ENCODE results near the gene CHRM1.
A peak's percentile ranks its signal among the peaks of the same experiment; 100 is the strongest.

CHRM1 gene

DNA sequence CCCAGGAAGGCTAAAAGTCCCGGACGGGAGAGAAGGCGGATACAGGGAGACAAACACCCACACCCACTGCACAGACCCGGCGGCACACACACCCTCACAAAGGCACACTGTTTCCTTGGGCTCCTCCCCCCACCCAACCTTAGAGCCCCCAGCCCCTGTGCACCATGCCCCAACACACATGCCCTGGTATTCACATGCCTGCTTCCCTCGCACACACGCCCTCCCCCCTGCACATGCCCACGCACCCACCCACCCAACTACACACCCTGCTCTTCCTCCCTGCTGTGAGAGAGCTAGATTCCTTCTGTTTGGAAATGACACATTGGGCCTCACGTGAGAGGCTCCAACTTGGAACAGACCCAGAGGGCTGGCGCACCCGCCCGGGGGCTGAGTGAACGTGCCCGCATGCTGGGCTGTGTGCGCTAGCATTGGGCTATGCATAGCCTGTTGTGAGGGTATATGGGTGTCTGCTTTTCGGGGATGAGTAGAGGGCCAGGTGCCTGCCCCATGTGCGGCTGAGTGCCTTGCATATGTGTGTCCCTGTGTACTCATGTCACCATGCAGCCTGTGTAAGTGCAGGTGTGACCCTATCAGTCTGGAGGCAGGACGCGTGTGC lies 518 bp upstream of the CHRM1 start:
- Mint-ChIP-seq H3K36me3 (ENCODE audit: low read depth) (no peaks in the 10 kb centered on the region), H3K9me3 (no peaks in the 10 kb centered on the region), H3K4me3 (no peak overlapping the region), H3K27me3 (ENCODE audit: low read depth) (peaks cover 62% of the 10 kb centered on the region), H3K4me1 (ENCODE audit: low read depth) (peaks cover 7% of the 10 kb centered on the region), H3K27ac (no peak overlapping the region)
- no peak for DNase-seq (ENCODE audit: low spot score)

GRCh38 chr11:62919898-62920640 lies 1.1 kb downstream of the CHRM1 start:
- Mint-ChIP-seq H3K4me3 (no peak overlapping the region), H3K27ac (no peak overlapping the region), H3K9me3 (no peaks in the 10 kb centered on the region), H3K4me1 (ENCODE audit: low read depth) (peaks cover 2% of the 10 kb centered on the region), H3K27me3 (ENCODE audit: low read depth) (peaks cover 46% of the 10 kb centered on the region), H3K36me3 (ENCODE audit: low read depth) (no peaks in the 10 kb centered on the region)
- no peak for DNase-seq (ENCODE audit: low spot score)

DNA sequence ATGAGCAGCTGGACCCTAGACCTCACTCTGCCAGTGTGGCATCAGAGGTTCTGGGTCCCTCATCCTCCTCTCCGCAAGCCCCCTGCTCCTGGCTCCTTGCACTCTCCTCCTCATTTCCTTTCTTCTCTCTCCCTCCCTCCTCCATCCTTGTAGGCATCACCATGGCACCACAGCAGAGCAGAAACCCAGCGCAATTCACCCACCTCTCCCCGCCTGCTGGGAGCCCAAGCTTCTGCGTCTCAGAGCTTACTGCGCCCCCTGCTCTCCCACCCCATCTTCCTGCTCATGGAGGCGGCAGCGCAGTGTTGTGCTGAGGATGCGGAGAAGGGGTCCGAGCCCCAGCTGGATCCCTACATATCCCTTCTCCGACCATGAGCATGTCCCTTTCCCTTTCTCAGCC lies 1.7 kb downstream of the CHRM1 start:
- H3K9me3 Mint-ChIP-seq, result no peaks in the 10 kb centered on the region
- no peak overlapping the region for H3K27ac Mint-ChIP-seq
- DNase-seq (ENCODE audit: low spot score), result no peak
- peaks cover 44% of the 10 kb centered on the region for H3K27me3 Mint-ChIP-seq (ENCODE audit: low read depth)
- H3K36me3 Mint-ChIP-seq (ENCODE audit: low read depth), result no peaks in the 10 kb centered on the region
- peaks cover 2% of the 10 kb centered on the region for H3K4me1 Mint-ChIP-seq (ENCODE audit: low read depth)
- H3K4me3 Mint-ChIP-seq, result no peak overlapping the region

DNA sequence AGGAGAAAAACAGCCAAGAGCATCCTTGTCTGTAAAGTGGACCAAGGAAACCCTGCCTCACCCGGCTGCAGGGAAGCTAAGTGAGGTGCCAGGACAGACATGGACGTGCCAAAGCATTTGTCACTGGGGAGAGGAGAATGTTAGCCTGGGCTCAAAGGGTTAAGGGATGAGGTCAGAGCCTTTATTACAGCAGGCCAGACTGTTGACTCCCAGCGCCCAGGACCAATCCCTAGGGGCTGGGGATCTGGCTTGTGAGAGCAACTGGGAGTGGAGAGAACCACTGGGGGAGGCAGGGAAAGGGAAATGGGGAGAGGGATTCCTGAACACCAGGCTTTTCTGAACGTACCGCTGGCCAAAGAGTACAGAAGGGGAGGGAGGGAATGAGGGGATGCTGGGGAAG lies 2.6 kb downstream of the CHRM1 start:
- Mint-ChIP-seq H3K27ac (no peak overlapping the region), H3K36me3 (ENCODE audit: low read depth) (no peaks in the 10 kb centered on the region), H3K4me3 (no peak overlapping the region), H3K4me1 (ENCODE audit: low read depth) (peaks cover 2% of the 10 kb centered on the region), H3K27me3 (ENCODE audit: low read depth) (peaks cover 36% of the 10 kb centered on the region), H3K9me3 (no peaks in the 10 kb centered on the region)
- DNase-seq (ENCODE audit: low spot score), result no peak

DNA sequence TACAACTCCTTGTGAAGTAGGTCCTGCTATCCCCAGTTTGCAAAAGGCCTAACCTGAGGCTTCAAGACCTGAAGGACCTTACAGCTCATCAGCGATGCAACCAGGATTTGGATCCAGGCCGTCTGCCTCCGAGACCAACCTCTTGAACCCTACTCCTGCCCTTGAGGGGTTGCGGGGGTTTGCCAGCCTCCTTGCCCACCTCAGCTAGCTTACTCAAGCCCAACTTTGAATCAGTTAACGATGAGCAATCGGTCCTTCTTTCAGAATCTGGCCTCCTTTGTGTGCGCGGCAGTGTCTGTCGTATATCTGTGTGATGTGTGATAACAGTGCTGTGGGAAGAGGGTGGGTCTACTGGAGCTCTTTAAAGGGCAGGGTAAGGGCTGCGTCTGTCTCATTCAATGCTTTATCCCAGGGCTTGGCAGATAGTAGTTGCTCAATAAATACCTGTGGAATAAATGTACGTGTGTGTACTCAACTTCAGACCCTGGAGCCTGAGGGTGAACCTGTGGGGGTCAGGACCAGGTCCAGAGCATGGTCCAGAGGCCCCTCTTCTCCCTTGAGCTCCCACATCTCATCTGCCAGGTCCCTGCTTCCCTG lies 3.2 kb downstream of the CHRM1 start:
- H3K4me1 Mint-ChIP-seq (ENCODE audit: low read depth), result peaks cover 2% of the 10 kb centered on the region
- no peaks in the 10 kb centered on the region for H3K36me3 Mint-ChIP-seq (ENCODE audit: low read depth)
- no peak overlapping the region for H3K27ac Mint-ChIP-seq

GRCh38 chr11:62914416-62914815 lies 6.7 kb downstream of the CHRM1 start:
- Mint-ChIP-seq H3K4me3 (no peak overlapping the region), H3K9me3 (no peaks in the 10 kb centered on the region), H3K4me1 (ENCODE audit: low read depth) (peaks cover 6% of the 10 kb centered on the region), H3K27me3 (ENCODE audit: low read depth) (peaks cover 15% of the 10 kb centered on the region), H3K27ac (no peak overlapping the region), H3K36me3 (ENCODE audit: low read depth) (no peaks in the 10 kb centered on the region)
- no peak for DNase-seq (ENCODE audit: low spot score)

More for the DNA sequence above, 3.2 kb downstream of the CHRM1 start:
- no peak for DNase-seq (ENCODE audit: low spot score)
- Mint-ChIP-seq H3K4me3 (no peak overlapping the region), H3K9me3 (no peaks in the 10 kb centered on the region), H3K27me3 (ENCODE audit: low read depth) (peaks cover 31% of the 10 kb centered on the region)

DNA sequence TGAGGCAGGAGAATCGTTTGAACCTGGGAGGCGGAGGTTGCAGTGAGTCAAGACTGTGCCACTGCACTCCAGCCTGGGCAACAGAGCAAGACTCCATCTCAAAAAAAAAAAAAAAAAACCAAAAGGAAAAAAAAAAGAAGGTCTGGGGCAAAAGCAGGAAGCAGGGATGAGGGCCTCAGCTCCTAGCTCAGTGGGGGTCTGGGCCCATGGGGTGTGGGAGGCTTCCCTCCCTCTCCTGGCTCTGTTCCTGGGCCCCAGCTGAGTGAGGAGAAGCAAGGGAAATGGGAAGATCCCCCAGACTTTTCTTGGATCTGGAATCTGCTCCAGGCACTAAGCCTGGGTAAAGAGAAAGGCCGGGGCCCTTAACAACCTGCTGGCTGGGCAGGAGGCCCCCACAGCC lies 8.9 kb downstream of the CHRM1 start:
- H3K4me1 Mint-ChIP-seq (ENCODE audit: low read depth), result peaks cover 6% of the 10 kb centered on the region
- no peaks in the 10 kb centered on the region for H3K9me3 Mint-ChIP-seq
- H3K4me3 Mint-ChIP-seq, result no peak overlapping the region
- H3K27me3 Mint-ChIP-seq (ENCODE audit: low read depth), result peaks cover 17% of the 10 kb centered on the region
- no peak overlapping the region for H3K27ac Mint-ChIP-seq
- no peak for DNase-seq (ENCODE audit: low spot score)
- H3K36me3 Mint-ChIP-seq (ENCODE audit: low read depth), result no peaks in the 10 kb centered on the region

DNA sequence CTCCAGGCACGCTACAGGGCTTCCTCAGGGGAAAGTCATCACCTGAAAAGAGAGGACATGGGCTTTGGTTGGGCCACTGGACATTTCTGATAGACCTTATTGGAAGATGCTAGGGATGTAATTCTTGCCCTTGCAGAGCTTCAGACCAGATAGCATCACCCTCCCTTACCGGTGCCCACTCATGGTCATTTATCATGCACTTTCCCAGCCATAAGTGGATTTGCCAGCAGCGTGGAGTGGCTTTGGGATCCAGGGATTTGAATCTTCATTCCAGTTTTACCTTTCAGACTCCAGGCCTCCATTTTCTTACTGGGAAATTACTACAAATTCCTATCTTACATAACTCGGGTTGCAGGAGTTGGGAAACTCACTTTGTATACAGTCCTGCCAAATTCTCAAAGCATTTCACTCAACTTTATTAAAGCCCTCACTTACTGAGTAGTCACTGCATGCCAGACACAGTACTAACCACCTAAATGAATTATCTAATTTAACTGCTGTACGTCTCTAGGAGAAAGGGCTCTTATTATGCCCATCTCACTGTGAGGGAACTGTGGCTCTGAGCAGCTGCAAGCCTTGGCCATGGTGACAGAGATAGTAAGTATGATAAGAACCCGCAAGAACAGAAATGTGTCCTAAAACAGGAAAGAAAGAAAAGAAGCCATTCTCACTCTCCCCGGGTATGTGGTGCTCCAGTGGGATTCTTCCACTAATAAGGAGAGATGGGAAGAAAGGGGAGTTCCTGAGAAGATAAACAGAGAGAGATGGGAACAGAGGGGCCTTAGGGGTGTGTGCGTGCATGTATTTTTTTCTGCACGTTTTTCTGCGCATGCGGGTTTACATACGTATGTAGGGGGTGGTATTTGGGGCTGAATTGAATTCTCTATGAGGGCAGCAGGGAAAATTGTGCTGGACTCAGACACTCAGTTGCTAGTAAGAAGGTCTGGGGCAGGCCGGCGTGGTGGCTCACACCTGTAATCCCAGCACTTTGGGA lies 9.7 kb downstream of the CHRM1 start:
- DNase-seq (ENCODE audit: low spot score), result no peak
- Mint-ChIP-seq H3K4me1 (ENCODE audit: low read depth) (peaks cover 6% of the 10 kb centered on the region), H3K27me3 (ENCODE audit: low read depth) (peaks cover 22% of the 10 kb centered on the region), H3K9me3 (no peaks in the 10 kb centered on the region), H3K27ac (no peak overlapping the region), H3K36me3 (ENCODE audit: low read depth) (no peaks in the 10 kb centered on the region), H3K4me3 (no peak overlapping the region)

- Mint-ChIP-seq H3K9me3 (no peaks in the 10 kb centered on the region), H3K36me3 (ENCODE audit: low read depth) (no peaks in the 10 kb centered on the region), H3K27ac (no peak overlapping the region), H3K4me3 (no peak overlapping the region), H3K4me1 (ENCODE audit: low read depth) (peaks cover 11% of the 10 kb centered on the region), H3K27me3 (ENCODE audit: low read depth) (peaks cover 25% of the 10 kb centered on the region)
- DNase-seq (ENCODE audit: low spot score), result no peak
Measured at GRCh38 chr11:62910141-62910882, 10.9 kb downstream of the CHRM1 start.

GRCh38 chr11:62909107-62909894 lies 11.9 kb downstream of the CHRM1 start:
- no peak overlapping the region for H3K4me3 Mint-ChIP-seq
- peaks cover 13% of the 10 kb centered on the region for H3K4me1 Mint-ChIP-seq (ENCODE audit: low read depth)
- no peaks in the 10 kb centered on the region for H3K36me3 Mint-ChIP-seq (ENCODE audit: low read depth)
- no peaks in the 10 kb centered on the region for H3K9me3 Mint-ChIP-seq
- H3K27me3 Mint-ChIP-seq (ENCODE audit: low read depth), result peaks cover 28% of the 10 kb centered on the region
- DNase-seq (ENCODE audit: low spot score), result no peak
- H3K27ac Mint-ChIP-seq, result no peak overlapping the region

- DNase-seq (ENCODE audit: low spot score), result no peak
- no peak overlapping the region for H3K4me3 Mint-ChIP-seq
- no peak overlapping the region for H3K27ac Mint-ChIP-seq
- peaks cover 13% of the 10 kb centered on the region for H3K4me1 Mint-ChIP-seq (ENCODE audit: low read depth)
- H3K27me3 Mint-ChIP-seq (ENCODE audit: low read depth), result peaks cover 28% of the 10 kb centered on the region
- H3K9me3 Mint-ChIP-seq, result no peaks in the 10 kb centered on the region
- H3K36me3 Mint-ChIP-seq (ENCODE audit: low read depth), result no peaks in the 10 kb centered on the region
Measured at GRCh38 chr11:62908468-62909072, 12.6 kb downstream of the CHRM1 start.

GRCh38 chr11:62905927-62906531 lies 15.1 kb downstream of the CHRM1 start:
- Mint-ChIP-seq H3K4me1 (ENCODE audit: low read depth) (peaks cover 17% of the 10 kb centered on the region), H3K27ac (no peak overlapping the region), H3K36me3 (ENCODE audit: low read depth) (no peaks in the 10 kb centered on the region), H3K4me3 (no peak overlapping the region), H3K27me3 (ENCODE audit: low read depth) (peaks cover 28% of the 10 kb centered on the region), H3K9me3 (no peaks in the 10 kb centered on the region)
- DNase-seq (ENCODE audit: low spot score), result peak; percentile 66

Data from T-helper 2 cell treated with Interferon-gamma antibody and Interleukin-4, amounts not matched to agents 5 μg/mL and 100 μg/mL, for 36 hours (primary cell).